ENCODE results near the gene CFAP54.

- no peak for TF ChIP-seq CTCF (conservative IDR thresholded peaks at IDR 0.05 in 1 of 2, IDR thresholded peaks at IDR 0.05 in 1 of 2; ENCODE audit: low read depth in 1 of 2, low read length in 2 of 2)
- no peak for TF ChIP-seq EZH2 (IDR thresholded peaks at IDR 0.05; ENCODE audit: low read length, missing control alignments)
These were observed 430.3 kb downstream of the CFAP54 start for GRCh38 chr12:96919510-96920210.

Measured in fibroblast of lung (primary cell).